ENCODE measurements around the gene CUEDC1.

- no peak for TF ChIP-seq CTCF (IDR thresholded peaks at IDR 0.05; ENCODE audit: low read depth, low read length)
- no peak for TF ChIP-seq EZH2phosphoT487 (IDR thresholded peaks at IDR 0.05; ENCODE audit: low read depth)
Observed at GRCh38 chr17:57931488-57932137, 23.6 kb downstream of the CUEDC1 start.

All from OCI-LY3 (cell line).